SU-DHL-6 (cell line): ENCODE results near the gene TXNDC11.

Experiments
- EZH2phosphoT487 ChIP-seq: fragments of 200-600 bp; sonication (generic), shearing (Covaris generic); conservative IDR thresholded peaks from 2 replicates; pipeline ENCODE4 v1.6.1; 2018; ENCODE audit warnings: mild to moderate bottlenecking, antibody characterized with exemption, low read length, moderate library complexity, mixed read lengths
- TF ChIP-seq, protein P1 (sequence below): fragments of 200-600 bp; sonication (generic); IDR thresholded peaks from one replicate; pipeline ENCODE4 v1.5.1; 2017; ENCODE audit warnings: antibody characterized with exemption, mild to moderate bottlenecking, low read length, moderate library complexity; ENCODE audit not compliant: insufficient read depth, poor library complexity, severe bottlenecking

DNA sequence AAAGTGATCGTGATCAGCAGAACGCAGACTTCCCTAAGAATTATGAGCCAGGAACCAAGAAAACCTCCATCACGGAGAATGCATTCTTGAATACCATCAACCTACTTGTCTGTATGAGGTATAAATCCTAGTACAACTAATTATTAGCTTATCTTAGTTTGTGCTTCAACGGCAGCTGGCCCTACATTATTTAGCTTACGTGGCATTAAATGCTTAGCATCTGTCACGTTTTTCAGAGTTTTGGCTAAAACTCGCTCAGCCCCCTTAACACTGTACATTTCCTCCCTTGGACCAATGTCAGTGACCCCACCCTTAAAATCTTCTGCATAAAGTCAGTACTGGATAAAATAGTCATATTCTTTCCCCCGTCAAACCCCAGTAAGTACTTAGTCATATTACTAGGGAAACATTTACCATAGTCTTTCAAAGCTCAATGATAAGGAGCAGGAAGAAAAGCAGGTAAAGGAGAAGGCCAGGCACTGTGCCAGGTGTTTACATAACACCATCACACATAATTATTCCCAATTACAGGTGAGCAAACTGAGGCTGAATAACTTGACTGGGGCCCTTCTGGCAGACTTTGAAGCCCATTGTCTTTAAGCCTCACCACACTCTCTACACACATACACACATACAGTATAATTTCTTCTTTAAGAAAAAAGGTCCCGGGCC, 16.6 kb upstream of the TXNDC11 start:
- TF ChIP-seq, protein P1, sequence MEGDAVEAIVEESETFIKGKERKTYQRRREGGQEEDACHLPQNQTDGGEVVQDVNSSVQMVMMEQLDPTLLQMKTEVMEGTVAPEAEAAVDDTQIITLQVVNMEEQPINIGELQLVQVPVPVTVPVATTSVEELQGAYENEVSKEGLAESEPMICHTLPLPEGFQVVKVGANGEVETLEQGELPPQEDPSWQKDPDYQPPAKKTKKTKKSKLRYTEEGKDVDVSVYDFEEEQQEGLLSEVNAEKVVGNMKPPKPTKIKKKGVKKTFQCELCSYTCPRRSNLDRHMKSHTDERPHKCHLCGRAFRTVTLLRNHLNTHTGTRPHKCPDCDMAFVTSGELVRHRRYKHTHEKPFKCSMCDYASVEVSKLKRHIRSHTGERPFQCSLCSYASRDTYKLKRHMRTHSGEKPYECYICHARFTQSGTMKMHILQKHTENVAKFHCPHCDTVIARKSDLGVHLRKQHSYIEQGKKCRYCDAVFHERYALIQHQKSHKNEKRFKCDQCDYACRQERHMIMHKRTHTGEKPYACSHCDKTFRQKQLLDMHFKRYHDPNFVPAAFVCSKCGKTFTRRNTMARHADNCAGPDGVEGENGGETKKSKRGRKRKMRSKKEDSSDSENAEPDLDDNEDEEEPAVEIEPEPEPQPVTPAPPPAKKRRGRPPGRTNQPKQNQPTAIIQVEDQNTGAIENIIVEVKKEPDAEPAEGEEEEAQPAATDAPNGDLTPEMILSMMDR: no peak
- TF ChIP-seq EZH2phosphoT487: no peak
